ENCODE measurements around the gene OR52D1.

The OR52D1 gene

DNA sequence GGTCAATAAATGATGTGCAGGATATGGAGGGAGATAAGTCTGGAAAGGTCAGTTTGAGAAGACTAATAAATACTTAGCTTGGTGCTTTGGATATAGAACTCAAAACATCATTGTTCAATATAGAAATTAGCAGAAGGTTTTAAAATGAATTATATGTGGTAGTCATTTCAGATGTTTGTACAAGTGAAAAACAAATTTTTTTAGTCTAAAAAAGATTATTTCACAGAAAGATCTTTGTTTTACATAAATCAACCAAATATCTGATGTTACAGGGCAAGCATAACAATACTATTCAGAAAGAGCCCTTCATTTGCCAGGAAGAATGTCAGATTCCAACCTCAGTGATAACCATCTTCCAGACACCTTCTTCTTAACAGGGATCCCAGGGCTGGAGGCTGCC is at the start of gene OR52D1:
Gene OR52D1 (plus strand): TSS at position 301 of the 400 bp plus-strand sequence. CDS start 22 bp downstream, at position 323.
- no peak for DNase-seq

DNA sequence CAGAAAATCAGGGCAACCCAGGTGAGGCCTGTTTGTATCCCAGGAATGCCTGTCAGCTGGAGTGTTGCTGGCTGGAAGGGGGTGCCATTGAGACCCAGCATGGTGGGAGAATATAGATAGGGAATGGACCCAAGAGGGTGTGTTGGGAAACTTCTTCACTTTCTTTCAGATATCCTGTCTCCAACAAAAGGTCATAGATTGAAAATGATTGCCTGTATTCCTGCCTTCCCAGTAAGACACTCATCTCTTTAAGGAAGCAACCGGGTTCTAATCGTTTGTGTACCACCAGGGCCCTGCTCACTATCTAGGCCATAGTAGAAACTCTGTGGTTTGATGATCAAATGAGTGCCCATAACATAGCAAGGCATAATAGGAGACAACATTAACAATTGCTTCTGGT is 47.1 kb upstream of the OR52D1 start, which contains the start of gene OR51I1:
Gene OR51I1 (minus strand): TSS at position 101 of the 400 bp plus-strand sequence. CDS start 0 bp downstream, at position 101.
- no peak for DNase-seq

DNA sequence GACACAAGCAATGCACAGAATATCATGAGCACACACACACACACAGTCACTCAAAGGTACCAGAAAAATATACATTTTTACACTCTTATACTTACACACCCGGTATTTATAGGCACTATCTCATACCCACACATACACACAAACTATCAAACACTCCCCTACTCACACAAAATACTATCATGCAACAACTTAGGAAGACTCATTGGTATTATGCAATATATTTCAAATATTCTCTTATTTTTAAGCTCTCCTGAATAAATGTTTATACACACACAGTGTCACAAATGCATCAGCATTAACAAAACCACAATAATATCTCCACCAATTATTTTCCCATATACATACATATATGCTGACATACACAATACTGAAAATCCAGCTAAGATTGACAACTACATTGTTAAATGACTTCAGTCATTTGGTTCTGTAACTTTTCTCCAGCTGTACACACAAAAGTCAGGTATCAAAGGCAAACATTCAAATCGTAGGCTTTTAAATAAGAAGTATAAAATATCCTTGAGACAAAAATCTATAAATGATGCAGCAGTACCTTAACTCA is 44.6 kb upstream of the OR52D1 start:
- DNase-seq, result no peak

DNA sequence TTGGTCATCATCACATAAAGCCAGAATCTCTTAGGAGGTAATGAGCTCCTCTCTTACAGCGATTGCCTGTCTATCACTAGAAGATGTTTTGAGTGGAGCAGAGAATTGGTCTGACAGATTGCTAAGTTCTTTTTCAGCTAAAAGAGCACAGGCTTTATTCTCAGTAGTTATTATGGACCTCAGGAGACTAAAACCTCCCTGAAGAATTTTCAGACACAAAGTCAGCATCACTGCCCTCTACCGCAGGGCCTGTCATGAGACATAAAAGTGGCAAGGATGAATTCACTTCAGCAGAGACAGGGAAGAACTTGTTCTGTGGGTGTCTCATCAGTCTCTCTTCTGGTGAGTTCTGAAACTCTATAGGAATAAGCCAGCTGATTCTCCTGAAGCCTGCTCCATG is 39.5 kb upstream of the OR52D1 start, which contains the start of gene OR51I2:
Gene OR51I2 (plus strand): TSS at position 301 of the 400 bp plus-strand sequence. CDS start 4,166 bp downstream, outside the sequence.
- no peak for DNase-seq

DNA sequence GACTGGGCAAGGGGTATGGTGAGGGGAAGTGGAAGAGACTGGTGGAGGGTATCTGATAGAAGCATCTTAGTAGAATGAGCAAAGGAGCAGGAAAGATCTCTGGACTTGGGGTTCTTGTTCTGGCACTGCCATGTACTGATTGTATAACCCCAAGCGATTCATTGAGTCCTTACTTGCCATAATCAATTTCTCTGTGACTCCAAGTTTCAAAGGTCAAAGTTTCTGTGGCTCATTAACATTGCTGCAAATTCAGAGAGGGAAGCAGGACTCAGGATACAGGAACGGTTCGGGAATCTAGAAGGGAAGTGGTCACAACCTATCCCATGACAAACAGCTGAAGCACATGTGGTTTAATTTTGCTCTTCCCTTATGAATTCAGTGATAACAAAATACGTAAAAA is 39.1 kb upstream of the OR52D1 start:
- no peak for DNase-seq

DNA sequence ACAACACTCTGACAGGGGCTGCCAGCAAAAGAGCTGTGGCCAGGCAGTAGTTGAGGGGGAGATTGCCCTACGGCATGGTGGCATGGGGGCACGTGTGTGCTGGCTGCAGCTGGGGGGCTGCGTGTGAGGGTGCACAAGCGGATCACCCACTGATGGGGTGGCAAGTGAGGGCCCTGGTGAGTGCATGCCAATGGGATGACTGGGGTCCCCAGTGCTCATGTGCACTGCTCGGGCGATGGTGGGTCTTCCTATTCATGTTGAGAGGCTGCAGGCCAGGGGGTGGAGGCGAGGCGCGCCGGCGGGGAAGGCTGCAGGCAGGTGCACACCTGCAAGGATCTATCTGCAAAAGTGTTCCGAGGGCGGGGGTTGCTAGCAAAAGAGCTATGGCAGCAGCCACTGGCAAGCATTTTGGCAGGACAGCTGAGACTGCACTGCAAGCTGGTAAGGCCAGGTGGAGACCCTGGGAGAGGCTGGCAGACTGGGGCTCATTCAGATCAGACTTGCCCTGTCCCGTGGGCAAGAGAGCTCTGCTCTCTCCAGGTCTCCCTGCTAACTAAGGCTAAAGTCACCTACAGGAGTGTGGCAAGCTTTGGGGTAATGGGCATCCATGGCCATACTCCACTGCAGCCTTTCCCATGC is 27.4 kb upstream of the OR52D1 start:
- DNase-seq, result no peak

DNA sequence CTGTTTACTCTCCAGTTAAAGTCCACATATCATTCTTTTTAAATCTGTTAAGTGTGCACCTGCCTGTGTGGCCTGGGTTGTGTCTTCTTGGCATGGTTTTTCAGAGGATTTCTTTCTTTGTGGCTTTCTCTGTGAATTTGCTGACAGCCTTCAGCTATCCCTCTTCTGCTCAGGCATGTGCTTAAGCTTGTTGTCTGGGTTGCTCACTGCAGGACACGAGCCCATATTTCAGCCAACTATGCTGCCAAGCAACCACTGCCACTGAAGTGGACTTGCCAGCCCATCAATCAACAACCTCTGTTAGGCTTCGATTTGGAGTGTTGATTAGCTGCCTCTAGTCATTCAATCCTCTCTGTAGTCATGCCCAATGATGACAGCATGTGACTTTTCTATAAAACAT is 21.0 kb upstream of the OR52D1 start:
- no peak for DNase-seq

DNA sequence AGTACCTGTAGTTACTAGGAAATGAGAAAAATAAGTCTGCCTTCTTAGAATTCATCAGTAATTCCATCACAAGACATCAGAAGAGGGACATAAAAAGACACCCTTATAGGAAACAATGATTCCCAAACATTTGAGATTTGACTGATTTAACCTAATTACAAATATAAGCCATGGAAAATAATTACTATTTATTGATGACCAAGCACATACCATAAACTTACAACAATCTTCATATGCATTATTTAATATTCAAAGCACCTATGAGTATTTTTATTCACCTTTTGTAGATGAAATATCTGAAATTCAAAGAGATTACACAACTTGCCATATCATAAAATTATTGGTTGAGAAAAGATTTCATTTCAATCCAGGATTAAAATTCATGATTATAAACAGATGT is 14.6 kb upstream of the OR52D1 start:
- no peak for DNase-seq

DNA sequence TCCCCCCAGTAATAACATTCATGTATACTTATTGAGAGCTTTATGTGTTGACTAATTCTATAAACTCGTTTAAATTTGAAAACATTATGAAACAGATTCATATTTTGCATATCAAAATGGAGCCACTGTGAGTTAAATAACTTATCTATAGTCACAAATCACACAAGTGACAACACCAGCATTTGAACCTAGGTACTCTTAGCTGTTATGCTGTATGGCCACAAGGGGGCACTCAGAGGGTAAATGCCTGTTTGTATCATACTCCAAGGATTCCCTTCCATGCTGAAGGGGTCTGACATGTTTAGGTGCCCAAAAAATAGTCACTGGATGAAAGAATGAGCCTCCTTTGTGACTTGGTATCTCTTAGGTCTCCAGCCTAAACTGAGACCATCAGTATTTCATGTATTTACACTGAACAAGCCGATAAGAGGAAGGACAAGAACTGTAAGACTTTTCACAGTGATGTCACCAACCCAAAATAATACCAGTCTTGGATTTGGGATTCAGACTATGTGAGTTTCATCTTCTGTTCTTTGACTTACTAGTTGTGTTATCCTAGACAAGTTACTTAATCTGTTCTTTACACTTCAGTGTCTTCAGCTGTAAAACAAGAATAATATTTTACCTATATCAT is 12.2 kb upstream of the OR52D1 start:
- peak in 1 of 2 donors; percentile 22 for DNase-seq

DNA sequence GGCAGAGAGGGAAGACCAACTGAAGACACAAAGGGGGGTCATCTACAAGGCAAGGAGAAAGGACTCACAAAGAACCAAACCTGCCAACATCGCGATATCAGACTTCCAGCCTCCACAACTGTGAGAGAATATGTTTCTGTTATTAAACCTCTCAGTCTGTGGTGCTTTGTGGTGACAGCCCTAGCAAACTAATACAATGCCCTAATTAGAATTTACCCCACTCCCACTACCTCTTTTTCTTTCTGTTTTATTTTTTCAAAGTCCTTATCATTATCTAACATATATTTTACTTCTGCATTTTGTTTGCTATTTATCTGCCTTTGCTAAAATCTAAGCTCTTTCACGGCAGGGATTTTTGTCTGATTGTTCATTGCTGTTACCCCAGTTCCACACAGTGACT is 2.5 kb upstream of the OR52D1 start:
- no peak for DNase-seq

DNA sequence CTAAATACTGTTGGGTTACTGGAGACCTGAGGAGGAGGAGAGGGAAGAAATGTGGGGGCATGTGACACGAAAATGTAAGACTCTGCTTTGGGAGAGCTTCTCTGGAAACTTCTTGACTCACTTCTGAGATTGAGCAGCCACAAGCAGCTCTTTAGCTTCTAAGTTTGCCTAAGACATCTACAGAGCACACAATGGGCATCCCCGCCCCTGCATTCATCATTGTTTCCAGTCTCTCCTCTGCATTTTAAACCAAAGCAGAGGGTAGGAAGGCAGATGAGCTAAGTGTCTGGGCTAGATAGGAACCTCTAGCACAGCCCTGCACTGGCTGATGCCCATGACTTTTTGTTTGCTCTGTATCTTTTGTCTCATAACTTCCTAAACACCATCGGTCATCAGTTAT is 2.1 kb upstream of the OR52D1 start:
- DNase-seq, result no peak

DNA sequence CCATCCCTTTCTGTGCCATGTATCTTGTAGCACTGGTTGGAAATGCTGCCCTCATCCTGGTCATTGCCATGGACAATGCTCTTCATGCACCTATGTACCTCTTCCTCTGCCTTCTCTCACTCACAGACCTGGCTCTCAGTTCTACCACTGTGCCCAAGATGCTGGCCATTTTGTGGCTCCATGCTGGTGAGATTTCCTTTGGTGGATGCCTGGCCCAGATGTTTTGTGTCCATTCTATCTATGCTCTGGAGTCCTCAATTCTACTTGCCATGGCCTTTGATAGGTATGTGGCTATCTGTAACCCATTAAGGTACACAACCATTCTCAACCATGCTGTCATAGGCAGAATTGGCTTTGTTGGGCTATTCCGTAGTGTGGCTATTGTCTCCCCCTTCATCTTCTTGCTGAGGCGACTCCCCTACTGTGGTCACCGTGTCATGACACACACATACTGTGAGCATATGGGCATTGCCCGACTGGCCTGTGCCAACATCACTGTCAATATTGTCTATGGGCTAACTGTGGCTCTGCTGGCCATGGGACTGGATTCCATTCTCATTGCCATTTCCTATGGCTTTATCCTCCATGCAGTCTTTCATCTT is 414 bp downstream of the OR52D1 start:
- no peak for DNase-seq

DNA sequence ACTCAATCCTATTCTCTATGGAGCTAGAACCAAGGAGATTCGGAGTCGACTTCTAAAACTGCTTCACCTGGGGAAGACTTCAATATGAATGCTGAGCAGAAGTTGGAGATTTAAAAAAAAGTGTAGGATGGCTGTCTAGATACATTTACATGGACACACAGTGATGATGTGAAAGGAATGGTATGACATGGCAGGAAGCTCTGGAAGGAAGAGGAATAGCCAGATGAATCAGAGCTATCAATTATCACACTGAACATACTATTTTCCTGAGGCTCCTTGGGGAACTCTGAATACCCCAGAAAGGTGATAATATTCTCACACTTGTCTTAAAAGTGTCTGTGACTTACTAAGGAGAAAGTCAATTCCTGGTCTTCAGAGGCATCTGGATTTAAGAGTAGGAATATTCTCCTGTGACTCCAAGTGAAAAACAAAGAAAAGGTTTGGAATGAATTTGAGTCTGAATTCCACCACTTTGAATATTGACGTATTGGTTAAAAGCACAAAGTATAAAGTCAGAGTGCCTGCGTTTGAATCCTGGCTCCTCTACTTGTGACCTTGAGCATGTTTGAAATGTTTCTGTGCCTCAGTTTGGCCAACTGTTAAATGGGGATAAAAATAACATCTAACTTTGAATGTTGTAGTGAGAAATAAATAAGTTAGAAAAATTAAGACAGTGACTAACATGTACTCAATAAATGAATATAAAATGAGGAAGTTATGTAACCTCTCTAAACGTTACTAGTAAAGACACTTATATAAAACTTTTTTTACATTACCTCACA is 1.3 kb downstream of the OR52D1 start:
- DNase-seq, result no peak

DNA sequence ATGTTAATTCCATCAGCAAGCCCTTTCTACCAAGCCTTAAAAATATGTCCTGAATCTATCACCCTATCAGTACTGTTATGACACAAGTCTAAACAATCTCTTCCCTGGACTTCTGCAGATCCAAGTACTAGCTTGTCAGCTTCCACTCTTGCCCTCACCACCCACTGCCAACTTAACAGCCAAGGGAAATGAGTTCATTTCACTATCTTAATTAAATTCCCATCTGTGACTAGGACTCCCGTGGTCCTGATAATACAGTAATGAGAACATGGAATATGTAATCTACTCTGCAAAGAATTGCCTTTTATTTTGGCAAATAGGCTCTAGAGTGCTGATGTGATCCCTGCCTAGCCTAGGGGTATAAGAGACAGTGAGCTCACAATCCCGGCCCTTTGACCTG is 11.2 kb downstream of the OR52D1 start:
- no peak for DNase-seq

DNA sequence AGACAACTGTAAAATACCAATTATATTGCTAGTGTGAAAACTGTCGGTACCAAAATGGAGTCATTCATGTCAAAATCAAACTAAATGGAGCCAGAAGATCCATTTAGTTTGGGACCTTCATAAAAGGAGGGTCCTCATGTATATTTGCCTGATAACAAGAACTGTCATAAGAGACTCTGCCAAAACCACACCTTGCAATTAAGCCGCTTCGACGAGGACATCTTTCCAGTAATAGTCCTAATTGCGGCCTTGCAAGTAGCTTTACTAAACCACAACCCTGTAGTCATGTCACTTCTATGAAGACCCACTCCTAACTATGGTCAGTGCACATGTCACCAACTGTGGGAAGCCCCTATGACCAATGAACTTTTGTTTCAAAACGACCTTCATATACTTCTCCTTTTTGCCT is 11.9 kb downstream of the OR52D1 start:
- no peak for DNase-seq

DNA sequence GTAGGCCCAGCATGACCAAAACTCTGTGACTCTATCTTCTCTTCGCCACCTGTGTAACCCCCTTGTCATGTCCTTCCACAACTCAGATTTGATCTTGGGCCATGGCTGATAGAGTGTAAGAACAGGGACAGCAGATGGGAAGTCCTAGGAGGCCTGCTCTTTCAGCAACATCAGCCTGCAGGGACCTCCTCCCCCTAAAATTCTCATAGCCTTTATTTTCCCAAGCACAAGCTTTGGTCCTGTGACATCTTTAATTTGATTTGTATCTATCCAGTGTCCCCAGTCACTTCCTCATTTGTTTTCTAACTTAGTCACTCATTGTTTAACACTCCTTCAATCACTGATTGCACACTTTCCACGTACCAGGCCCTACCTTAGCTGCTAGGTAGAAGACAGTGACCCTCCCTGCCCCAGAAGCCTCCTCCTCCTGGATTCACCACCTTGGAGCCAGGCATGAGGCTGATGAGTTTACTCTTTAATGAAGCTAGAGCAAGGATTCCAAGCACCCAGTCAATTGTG is 16.0 kb downstream of the OR52D1 start:
- no peak for DNase-seq

DNA sequence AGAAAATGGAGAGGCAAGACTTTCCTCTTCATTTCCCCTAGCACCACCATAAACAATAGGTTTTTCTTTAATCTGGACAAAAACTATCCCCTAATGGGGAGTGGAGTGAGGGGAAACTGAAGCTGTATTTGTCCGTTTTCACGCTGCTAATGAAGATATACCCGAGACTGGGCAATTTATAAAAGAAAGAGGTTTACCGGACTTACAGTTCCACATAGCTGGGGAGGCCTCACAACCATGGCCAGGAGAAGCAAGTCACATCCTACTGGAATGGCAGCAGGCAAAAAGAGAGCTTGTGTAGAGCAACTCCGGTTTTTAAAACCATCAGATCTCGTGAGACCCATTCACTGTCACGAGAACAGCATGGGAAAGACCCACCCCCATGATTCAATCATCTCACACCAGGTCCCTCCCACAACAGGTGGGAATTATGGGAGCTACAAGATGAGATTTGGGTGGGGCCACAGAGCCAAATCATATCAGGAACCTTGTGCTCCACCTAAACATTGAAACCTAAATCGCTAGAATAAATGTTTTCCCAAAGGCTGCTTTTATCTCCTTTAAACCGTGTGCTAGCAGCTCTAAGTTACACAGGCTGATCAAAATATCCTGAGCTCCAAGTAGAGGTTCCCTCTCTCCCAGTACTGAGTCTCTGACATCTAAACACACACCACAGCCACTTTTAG is 17.0 kb downstream of the OR52D1 start:
- DNase-seq, result no peak

DNA sequence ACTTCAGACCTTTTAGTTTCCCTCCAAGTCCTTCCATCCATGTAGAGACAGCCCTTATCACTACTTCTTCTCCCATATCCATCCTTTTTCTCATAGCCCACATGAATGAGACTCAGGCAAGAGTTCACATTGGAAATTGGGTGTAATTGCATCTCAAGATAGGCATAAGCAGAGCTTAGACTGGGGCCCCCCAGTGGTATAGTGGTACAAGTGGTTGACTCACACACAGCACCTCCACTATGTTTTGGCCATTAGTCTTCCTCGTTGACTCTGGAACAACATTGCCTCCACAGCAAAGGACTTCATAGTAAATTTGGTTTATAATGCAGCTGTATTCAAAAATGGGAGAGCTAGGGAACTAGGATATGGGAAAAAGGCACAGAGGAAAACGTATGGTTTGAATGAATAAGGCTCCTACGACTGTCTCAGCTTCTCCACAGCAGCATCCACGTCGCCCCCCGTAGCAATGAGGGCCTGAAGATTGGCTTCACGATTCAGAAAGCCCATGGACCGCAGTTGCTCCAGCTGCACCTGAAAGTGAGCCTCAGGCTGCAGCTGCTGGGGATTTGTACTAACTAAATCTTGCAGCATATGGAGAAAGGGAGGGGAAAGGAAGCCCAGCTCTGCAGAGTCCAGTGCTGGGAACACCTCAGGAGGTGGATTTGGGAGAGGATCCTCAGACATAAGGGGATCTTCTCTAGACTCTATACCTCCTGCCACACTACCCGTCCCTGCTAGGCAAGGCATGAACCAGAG is 18.9 kb downstream of the OR52D1 start:
- DNase-seq, result no peak

DNA sequence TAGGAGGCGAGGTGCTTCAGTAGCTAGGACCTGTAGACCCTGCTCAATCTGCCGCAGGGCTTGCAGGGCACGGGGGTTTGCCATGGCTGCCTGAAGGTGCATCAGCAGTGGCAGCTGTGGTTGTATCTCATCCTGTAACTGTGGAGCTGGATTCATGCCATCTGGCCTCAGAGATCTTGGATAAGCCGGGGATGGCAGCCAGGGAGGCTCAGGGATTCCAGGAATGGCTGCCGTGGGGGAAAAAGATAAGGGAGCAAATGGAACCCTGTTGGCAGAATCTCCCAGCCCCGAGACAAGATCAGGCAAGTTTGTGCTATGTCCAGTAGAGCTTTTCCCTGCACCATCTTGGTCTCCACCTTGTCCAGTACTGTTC is 19.4 kb downstream of the OR52D1 start:
- no peak for DNase-seq

DNA sequence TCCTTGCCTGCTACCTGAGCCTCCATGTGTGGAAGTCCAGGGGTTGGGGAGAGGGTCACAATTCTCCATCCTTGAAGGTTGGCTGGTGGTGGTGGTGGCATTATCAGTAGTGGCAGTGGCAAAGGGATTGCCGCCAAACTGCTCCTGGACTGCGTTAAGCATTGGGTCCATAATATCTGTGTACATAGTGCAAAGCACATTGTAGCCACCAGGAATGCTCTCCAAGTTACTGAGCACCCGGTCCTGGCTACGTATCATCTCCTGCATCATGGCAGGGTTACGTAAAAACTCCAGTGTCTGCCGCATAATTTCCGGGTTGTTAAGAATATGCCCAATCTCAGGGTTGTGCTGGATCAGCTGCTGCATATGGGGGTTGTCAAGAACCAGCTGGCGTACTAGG is 20.1 kb downstream of the OR52D1 start:
- no peak for DNase-seq

DNA sequence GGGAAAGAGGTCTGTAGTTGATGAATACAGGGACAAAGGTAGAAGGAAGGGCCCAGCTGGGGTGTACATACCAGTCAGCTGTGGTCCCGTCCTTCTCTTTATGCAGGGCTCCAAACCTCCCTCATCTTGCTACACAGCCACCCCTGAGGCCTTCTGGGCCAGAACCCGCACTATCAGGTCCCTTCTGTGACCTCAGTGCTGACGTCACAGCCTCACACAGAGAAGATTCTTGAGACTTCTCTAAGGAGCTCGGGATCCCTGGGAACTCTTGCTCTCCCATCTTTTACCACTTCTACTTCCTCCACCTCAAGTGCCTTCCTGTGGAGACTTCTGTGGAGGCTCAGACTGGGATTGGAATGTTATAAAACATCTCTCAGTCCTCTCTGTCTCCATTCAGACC is 21.3 kb downstream of the OR52D1 start, which contains the start of gene UBQLN3:
Gene UBQLN3 (minus strand): TSS at position 155 of the 400 bp plus-strand sequence. CDS start 399 bp downstream, outside the sequence.
- DNase-seq, result no peak
